ENCODE data around the gene KDM1B.
A peak's percentile ranks its signal among the peaks of the same experiment; 100 is the strongest.

KDM1B gene

GRCh38 chr6:18260448-18261106, 105.4 kb downstream of the KDM1B start:
- peak overlapping the region; percentile 87 for H3K27ac Mint-ChIP-seq
- ATAC-seq (replicated peaks) (peak; percentile 61), DNase-seq (peak; percentile 55)
- H3K36me3 Mint-ChIP-seq = peaks cover 20 to 43% of the 10 kb centered on the region in 2 donors
- H3K4me1 Mint-ChIP-seq = peaks cover 35 to 51% of the 10 kb centered on the region in 2 donors
- H3K27me3 Mint-ChIP-seq = no peaks in the 10 kb centered on the region
- H3K9me3 Mint-ChIP-seq = peaks cover 0 to 2% of the 10 kb centered on the region in 2 donors
- H3K4me3 Mint-ChIP-seq = peak overlapping the region; percentile 65 to 78

- peaks cover 18 to 42% of the 10 kb centered on the region in 2 donors for H3K36me3 Mint-ChIP-seq
- no peak overlapping the region for H3K27ac Mint-ChIP-seq
- peak overlapping the region in 1 of 2 donors; percentile 10 for H3K4me3 Mint-ChIP-seq
- no peaks in the 10 kb centered on the region for H3K27me3 Mint-ChIP-seq
- peaks cover 35 to 52% of the 10 kb centered on the region in 2 donors for H3K4me1 Mint-ChIP-seq
- ATAC-seq (replicated peaks) (no peak), DNase-seq (no peak)
- peaks cover 0 to 3% of the 10 kb centered on the region in 2 donors for H3K9me3 Mint-ChIP-seq
Observed at GRCh38 chr6:18261877-18262276, 106.7 kb downstream of the KDM1B start.

GRCh38 chr6:18262702-18263417, 107.6 kb downstream of the KDM1B start:
- ATAC-seq (replicated peaks) = peak; percentile 28 to 36

GRCh38 chr6:18263418-18264218, 108.4 kb downstream of the KDM1B start:
- DNase-seq (peak; percentile 21), ATAC-seq (replicated peaks) (peak; percentile 8)
- H3K27ac Mint-ChIP-seq = peak overlapping the region; percentile 98
- H3K27me3 Mint-ChIP-seq = no peaks in the 10 kb centered on the region
- H3K9me3 Mint-ChIP-seq = peaks cover 0 to 3% of the 10 kb centered on the region in 2 donors
- peak overlapping the region; percentile 95 to 98 for H3K4me3 Mint-ChIP-seq
- peaks cover 35 to 52% of the 10 kb centered on the region in 2 donors for H3K4me1 Mint-ChIP-seq
- H3K36me3 Mint-ChIP-seq = peaks cover 12 to 33% of the 10 kb centered on the region in 2 donors

More at GRCh38 chr6:18262702-18263417, 107.6 kb downstream of the KDM1B start:
- Mint-ChIP-seq H3K9me3 (peaks cover 0 to 3% of the 10 kb centered on the region in 2 donors), H3K36me3 (peaks cover 12 to 33% of the 10 kb centered on the region in 2 donors), H3K4me3 (peak overlapping the region; percentile 95 to 98), H3K27ac (peak overlapping the region; percentile 98), H3K4me1 (peaks cover 35 to 52% of the 10 kb centered on the region in 2 donors), H3K27me3 (no peaks in the 10 kb centered on the region)
- DNase-seq = no peak

GRCh38 chr6:18264219-18264922, 109.1 kb downstream of the KDM1B start, which contains the start of gene DEK:
Gene DEK, minus strand, starts transcription at chr6:18264530. Its CDS starts 543 bp downstream, at chr6:18263987.
- H3K4me1 Mint-ChIP-seq = peaks cover 35 to 52% of the 10 kb centered on the region in 2 donors
- H3K9me3 Mint-ChIP-seq = peaks cover 0 to 3% of the 10 kb centered on the region in 2 donors
- peaks cover 12 to 33% of the 10 kb centered on the region in 2 donors for H3K36me3 Mint-ChIP-seq
- DNase-seq (peak; percentile 73), ATAC-seq (replicated peaks) (peak; percentile 56 to 58)
- no peaks in the 10 kb centered on the region for H3K27me3 Mint-ChIP-seq
- H3K27ac Mint-ChIP-seq = peak within 1 kb of the TSS; percentile 98
- peak within 1 kb of the TSS; percentile 95 to 98 for H3K4me3 Mint-ChIP-seq

- Mint-ChIP-seq H3K27ac (peak overlapping the region; percentile 87), H3K4me3 (peak overlapping the region; percentile 95 to 98), H3K4me1 (peaks cover 30 to 46% of the 10 kb centered on the region in 2 donors), H3K36me3 (peaks cover 9 to 33% of the 10 kb centered on the region in 2 donors), H3K9me3 (peaks cover 0 to 3% of the 10 kb centered on the region in 2 donors), H3K27me3 (no peaks in the 10 kb centered on the region)
- ATAC-seq (replicated peaks) (no peak), DNase-seq (no peak)
Observed at GRCh38 chr6:18264923-18265377, 109.7 kb downstream of the KDM1B start.

- ATAC-seq (replicated peaks) (no peak), DNase-seq (no peak)
- Mint-ChIP-seq H3K4me3 (peak overlapping the region; percentile 95 to 98), H3K27me3 (no peaks in the 10 kb centered on the region), H3K9me3 (peaks cover 0 to 3% of the 10 kb centered on the region in 2 donors), H3K4me1 (peaks cover 22 to 36% of the 10 kb centered on the region in 2 donors), H3K36me3 (peaks cover 6 to 25% of the 10 kb centered on the region in 2 donors), H3K27ac (peak overlapping the region; percentile 87)
Observed at GRCh38 chr6:18265787-18266522, 110.7 kb downstream of the KDM1B start.

GRCh38 chr6:18266523-18266912, 111.3 kb downstream of the KDM1B start:
- Mint-ChIP-seq H3K27me3 (no peaks in the 10 kb centered on the region), H3K4me1 (peaks cover 19 to 31% of the 10 kb centered on the region in 2 donors), H3K9me3 (peaks cover 0 to 3% of the 10 kb centered on the region in 2 donors), H3K36me3 (peaks cover 6 to 22% of the 10 kb centered on the region in 2 donors), H3K4me3 (no peak overlapping the region), H3K27ac (no peak overlapping the region)
- DNase-seq = no peak
- no peak for ATAC-seq (replicated peaks)

GRCh38 chr6:18268066-18268465, 112.8 kb downstream of the KDM1B start:
- peaks cover 11 to 16% of the 10 kb centered on the region in 2 donors for H3K4me1 Mint-ChIP-seq
- DNase-seq = no peak

GRCh38 chr6:18269253-18269652, 114.0 kb downstream of the KDM1B start:
- Mint-ChIP-seq H3K4me3 (no peak overlapping the region), H3K9me3 (peaks cover 4 to 5% of the 10 kb centered on the region in 2 donors), H3K27ac (no peak overlapping the region), H3K27me3 (no peaks in the 10 kb centered on the region), H3K36me3 (peaks cover 0 to 5% of the 10 kb centered on the region in 2 donors), H3K4me1 (peaks cover 6 to 11% of the 10 kb centered on the region in 2 donors)
- DNase-seq (no peak), ATAC-seq (replicated peaks) (peak in 1 of 2 donors; percentile 40)

More at GRCh38 chr6:18268066-18268465, 112.8 kb downstream of the KDM1B start:
- Mint-ChIP-seq H3K9me3 (peaks cover 4 to 5% of the 10 kb centered on the region in 2 donors), H3K27me3 (no peaks in the 10 kb centered on the region), H3K27ac (no peak overlapping the region), H3K36me3 (peaks cover 6 to 13% of the 10 kb centered on the region in 2 donors), H3K4me3 (no peak overlapping the region)
- ATAC-seq (replicated peaks) = no peak

GRCh38 chr6:18269717-18270116, 114.5 kb downstream of the KDM1B start:
- no peak overlapping the region for H3K27ac Mint-ChIP-seq
- peaks cover 0 to 5% of the 10 kb centered on the region in 2 donors for H3K36me3 Mint-ChIP-seq
- ATAC-seq (replicated peaks) (no peak), DNase-seq (no peak)
- no peaks in the 10 kb centered on the region for H3K27me3 Mint-ChIP-seq
- H3K4me1 Mint-ChIP-seq = peaks cover 6 to 10% of the 10 kb centered on the region in 2 donors
- peaks cover 4 to 5% of the 10 kb centered on the region in 2 donors for H3K9me3 Mint-ChIP-seq
- no peak overlapping the region for H3K4me3 Mint-ChIP-seq

GRCh38 chr6:18270216-18270615, 115.0 kb downstream of the KDM1B start:
- ATAC-seq (replicated peaks) (no peak), DNase-seq (no peak)
- Mint-ChIP-seq H3K4me1 (peaks cover 4 to 5% of the 10 kb centered on the region in 2 donors), H3K9me3 (peaks cover 4 to 5% of the 10 kb centered on the region in 2 donors), H3K27ac (no peak overlapping the region), H3K4me3 (no peak overlapping the region), H3K36me3 (peaks cover 0 to 5% of the 10 kb centered on the region in 2 donors), H3K27me3 (peaks cover 4 to 5% of the 10 kb centered on the region in 2 donors)

All from stimulated activated naive B cell treated with anti-CD40 and anti-IgM and Interleukin-4, amounts not matched to agents 10 μg/mL and 1 μg/mL and 100 μg/mL, for 72 hours (primary cell).